Gastrocnemius medialis (tissue), 4 donors: ENCODE data around the gene SDC1. TPM values are rescaled to one million over a fixed set of nuclear protein-coding genes. Genes with fewer than 3 reads are reported as not detected.

Experiments used
- ATAC-seq, 2 donors: fragments of 150-250 bp; one replicate each; pipeline ENCODE4 v1.9.1; 2016
- DNase-seq, 2 donors: peaks; one replicate each; pipeline ENCODE4 v3.0.0-alpha.2; 2019
- H3K27ac ChIP-seq, 4 donors: fragments of 200-600 bp; sonication (generic); 1 replicate in 1 of 4; 2 replicates in 3 of 4; pipeline ENCODE4 v1.5.1; 2016 to 2018; ENCODE audit warnings: mild to moderate bottlenecking in 2 of 4, moderate library complexity in 1 of 4
- H3K27me3 ChIP-seq, 3 donors: fragments of 200-600 bp; sonication (generic) in 2 of 3; 1 replicate in 1 of 3; 2 replicates in 2 of 3; pipeline versions ENCODE4 v1.5.1 to v1.6.0; 2016 to 2019; ENCODE audit warnings: mild to moderate bottlenecking in 1 of 3, moderate library complexity in 1 of 3
- H3K36me3 ChIP-seq, 2 donors: fragments of 200-600 bp; sonication (generic) in 1 of 2; one replicate each; pipeline ENCODE4 v1.5.1; 2017 to 2018
- H3K4me1 ChIP-seq, 2 donors: fragments of 200-600 bp; sonication (generic) in 1 of 2; one replicate each; pipeline ENCODE4 v1.5.1; 2016 to 2017; ENCODE audit warnings: mild to moderate bottlenecking in 2 of 2
- H3K4me3 ChIP-seq, 4 donors: fragments of 200-600 bp; sonication (generic) in 3 of 4; 1 replicate in 1 of 4; 2 replicates in 3 of 4; pipeline ENCODE4 v1.5.1; 2016 to 2019; ENCODE audit warnings: mild to moderate bottlenecking in 2 of 4
- H3K9me3 ChIP-seq, 3 donors: fragments of 200-600 bp; sonication (generic) in 2 of 3; 1 replicate in 1 of 3; 2 replicates in 2 of 3; pipeline ENCODE4 v1.5.1; 2016 to 2019
- POLR2A ChIP-seq, 2 donors: fragments of 450-650 bp; IDR thresholded peaks; one replicate each; pipeline ENCODE4 v1.6.1; 2017; ENCODE audit warnings: antibody characterized with exemption in 2 of 2, mild to moderate bottlenecking in 2 of 2, moderate library complexity in 2 of 2
- in situ Hi-C, 4 donors: fragments of 200-750 bp; cut with MboI; loops; one replicate each; pipeline versions ENCODE4 v1.15.0 to v1.8.0; 2017; ENCODE audit warnings: low sequenced_read_pairs in 4 of 4
- intact Hi-C: fragments of 100-400 bp; cut with DNase I; formaldehyde crosslinking; loops from one replicate; pipeline ENCODE4 v1.15.1; 2023; ENCODE audit warnings: low total_unique reads
- total RNA-seq, 4 donors: library from RNA; depleted of rRNA; stranded (reverse); fragments of >200 nt; gene quantifications; one replicate each; pipeline versions ENCODE4 v1.1.0 to v1.2.3, GENCODE V29; 2016
- TF ChIP-seq, protein P1 (sequence below), 5 experiments: fragments of 450-650 bp in 3 of 5; fragments of 200-600 bp in 2 of 5; sonication (generic) in 2 of 5; IDR thresholded peaks in 4 of 5; conservative IDR thresholded peaks in 1 of 5; 1 replicate in 4 of 5; 2 replicates in 1 of 5; pipeline ENCODE4 v1.5.1; 2016 to 2019; ENCODE audit warnings: antibody characterized with exemption in 5 of 5, mild to moderate bottlenecking in 3 of 5, moderate library complexity in 3 of 5

The SDC1 gene
- total RNA-seq, 4 donors from 2014 or later = 0.41 to 1.2 (median 1.2) TPM; not detected in 1

DNA sequence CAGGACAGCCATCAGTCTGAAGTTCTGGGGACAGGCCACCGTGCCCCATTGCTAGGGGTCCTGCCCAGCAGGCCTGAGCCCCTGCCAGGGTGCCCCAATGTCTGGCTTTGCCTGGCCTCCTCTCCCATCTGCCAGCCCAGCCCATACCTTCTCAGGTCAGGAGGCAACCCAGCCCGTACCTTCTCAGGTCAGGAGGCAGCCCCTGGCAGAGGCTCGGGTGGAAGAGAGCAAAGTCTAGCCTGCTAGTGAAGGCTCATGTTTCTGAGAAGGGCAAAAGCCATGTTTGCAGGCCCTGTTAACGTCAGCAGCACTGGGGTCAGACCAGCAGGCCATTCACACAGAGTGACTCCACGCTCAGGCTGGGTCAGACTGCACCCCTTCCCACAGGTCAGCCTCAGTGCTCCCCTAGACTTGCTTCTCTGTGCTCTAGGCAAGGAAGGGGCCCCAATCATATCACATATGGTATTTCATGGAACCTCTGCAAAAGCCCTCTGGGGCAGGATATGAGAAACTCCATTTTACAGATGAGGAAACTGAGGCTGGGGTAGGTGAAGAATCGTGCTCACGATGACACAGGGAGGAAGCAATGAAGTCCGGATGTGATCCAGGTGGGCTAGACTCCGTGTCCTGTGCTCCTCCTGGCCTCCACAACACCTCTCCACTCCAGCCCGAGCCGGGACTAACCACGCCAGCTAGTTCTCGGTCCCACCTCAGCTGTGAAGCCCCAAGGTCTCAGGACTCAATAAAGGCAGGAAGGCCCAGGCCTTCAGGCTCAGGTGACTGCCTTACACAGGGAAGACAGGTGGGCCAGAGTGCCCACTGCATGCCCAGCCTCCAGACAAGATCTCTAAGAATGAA, 9.5 kb downstream of the SDC1 start:
- no peak for DNase-seq

DNA sequence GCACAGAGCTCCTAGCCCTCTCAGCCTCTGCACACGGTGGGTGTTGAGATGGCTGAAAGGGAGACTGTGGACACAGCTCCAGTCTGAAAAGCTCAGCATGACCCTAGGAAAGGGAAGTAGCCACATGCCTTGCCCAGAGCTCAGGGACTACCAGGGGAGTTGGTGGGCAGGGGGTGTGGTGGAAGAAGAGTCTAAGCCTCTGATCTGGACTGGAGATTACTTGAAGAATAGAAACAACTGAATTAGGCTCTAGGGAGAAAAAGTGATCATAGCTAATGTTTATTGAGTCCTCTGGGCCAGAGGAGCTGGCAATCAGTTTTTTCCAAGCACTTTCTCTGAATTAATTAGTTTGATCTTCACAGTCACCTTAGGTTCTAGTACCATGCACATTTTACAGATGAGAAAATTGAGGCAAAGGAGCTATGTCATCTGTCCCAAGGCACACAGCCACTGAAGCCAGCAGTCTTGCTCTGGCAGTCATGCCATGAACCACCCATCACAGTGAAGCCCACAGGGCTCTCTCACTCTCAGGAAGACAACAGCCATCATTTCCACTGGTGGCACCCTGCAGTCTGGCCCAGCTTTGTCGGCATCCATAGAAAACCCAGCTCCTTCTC, 10.3 kb downstream of the SDC1 start:
- no peaks in the 10 kb centered on the region for H3K9me3 ChIP-seq
- H3K4me1 ChIP-seq = no peaks in the 10 kb centered on the region
- H3K27ac ChIP-seq = no peak overlapping the region
- ATAC-seq = no peak
- in situ Hi-C loops (no loop called here), intact Hi-C loops (no loop called here)
- TF ChIP-seq, protein P1, sequence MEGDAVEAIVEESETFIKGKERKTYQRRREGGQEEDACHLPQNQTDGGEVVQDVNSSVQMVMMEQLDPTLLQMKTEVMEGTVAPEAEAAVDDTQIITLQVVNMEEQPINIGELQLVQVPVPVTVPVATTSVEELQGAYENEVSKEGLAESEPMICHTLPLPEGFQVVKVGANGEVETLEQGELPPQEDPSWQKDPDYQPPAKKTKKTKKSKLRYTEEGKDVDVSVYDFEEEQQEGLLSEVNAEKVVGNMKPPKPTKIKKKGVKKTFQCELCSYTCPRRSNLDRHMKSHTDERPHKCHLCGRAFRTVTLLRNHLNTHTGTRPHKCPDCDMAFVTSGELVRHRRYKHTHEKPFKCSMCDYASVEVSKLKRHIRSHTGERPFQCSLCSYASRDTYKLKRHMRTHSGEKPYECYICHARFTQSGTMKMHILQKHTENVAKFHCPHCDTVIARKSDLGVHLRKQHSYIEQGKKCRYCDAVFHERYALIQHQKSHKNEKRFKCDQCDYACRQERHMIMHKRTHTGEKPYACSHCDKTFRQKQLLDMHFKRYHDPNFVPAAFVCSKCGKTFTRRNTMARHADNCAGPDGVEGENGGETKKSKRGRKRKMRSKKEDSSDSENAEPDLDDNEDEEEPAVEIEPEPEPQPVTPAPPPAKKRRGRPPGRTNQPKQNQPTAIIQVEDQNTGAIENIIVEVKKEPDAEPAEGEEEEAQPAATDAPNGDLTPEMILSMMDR (IDR thresholded peaks at IDR 0.05 in 4 of 5, conservative IDR thresholded peaks at IDR 0.05 in 1 of 5) = no peak
- no peak for TF ChIP-seq POLR2A (IDR thresholded peaks at IDR 0.05)
- H3K36me3 ChIP-seq = no peaks in the 10 kb centered on the region
- no peak for DNase-seq
- no peak overlapping the region for H3K4me3 ChIP-seq
- no peaks in the 10 kb centered on the region for H3K27me3 ChIP-seq

More for the DNA sequence above, 9.5 kb downstream of the SDC1 start:
- no peaks in the 10 kb centered on the region for H3K4me1 ChIP-seq
- H3K36me3 ChIP-seq = no peaks in the 10 kb centered on the region
- no peaks in the 10 kb centered on the region for H3K9me3 ChIP-seq
- in situ Hi-C loops (no loop called here), intact Hi-C loops (no loop called here)
- H3K27ac ChIP-seq = no peak overlapping the region
- TF ChIP-seq, protein P1 (IDR thresholded peaks at IDR 0.05 in 4 of 5, conservative IDR thresholded peaks at IDR 0.05 in 1 of 5) = no peak
- no peak for TF ChIP-seq POLR2A (IDR thresholded peaks at IDR 0.05)
- no peaks in the 10 kb centered on the region for H3K27me3 ChIP-seq
- no peak overlapping the region for H3K4me3 ChIP-seq
- ATAC-seq = no peak

DNA sequence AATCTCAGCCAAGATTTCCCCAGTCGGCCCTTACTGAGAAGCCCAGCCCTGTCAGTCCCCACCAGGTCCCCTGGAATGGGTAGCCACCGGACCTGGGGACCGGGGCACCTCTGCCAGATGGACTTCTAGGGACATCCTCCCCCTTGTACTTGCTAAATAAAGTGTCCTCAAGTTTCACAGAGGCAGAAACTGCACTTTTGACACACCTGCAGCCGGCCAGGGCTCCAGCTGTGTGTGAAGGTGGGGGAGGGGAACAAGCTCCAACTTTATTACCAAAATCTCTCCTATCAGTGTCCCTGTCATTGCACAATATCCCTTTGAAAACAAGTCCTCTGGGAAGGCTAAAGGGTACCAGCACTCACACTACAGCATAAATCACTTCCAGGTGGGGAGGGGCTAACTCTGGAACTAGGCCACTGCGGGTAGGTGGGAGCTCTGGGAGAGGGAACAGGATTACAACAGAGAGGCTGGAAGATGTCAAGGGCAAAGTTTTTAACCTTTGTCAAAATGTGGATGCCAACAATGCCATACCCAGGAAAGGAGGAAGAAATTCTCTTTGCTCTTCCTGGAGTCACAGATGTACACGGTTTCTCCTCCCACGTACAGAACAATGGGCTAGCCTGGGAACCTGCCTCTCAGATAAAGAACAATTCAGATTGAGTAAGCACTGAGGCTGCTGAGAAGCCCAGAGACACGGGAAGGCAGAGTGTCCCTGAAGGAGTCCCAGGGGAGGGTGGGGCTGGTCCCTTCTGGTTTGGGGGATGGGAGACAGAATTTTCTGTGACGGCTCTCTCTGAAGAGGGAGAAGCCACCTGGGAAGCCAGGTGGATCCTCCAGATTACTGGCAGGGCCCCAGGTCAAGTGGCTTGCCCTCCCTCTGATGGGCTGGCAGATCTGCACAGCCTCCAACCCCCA, 11.0 kb downstream of the SDC1 start:
- Histone ChIP-seq H3K4me1 (no peaks in the 10 kb centered on the region), H3K9me3 (no peaks in the 10 kb centered on the region), H3K36me3 (no peaks in the 10 kb centered on the region), H3K27ac (no peak overlapping the region), H3K27me3 (no peaks in the 10 kb centered on the region), H3K4me3 (no peak overlapping the region)
- in situ Hi-C loops = no loop called here
- DNase-seq (no peak), ATAC-seq (no peak)
- no peak for TF ChIP-seq POLR2A (IDR thresholded peaks at IDR 0.05)
- TF ChIP-seq, protein P1 (IDR thresholded peaks at IDR 0.05 in 4 of 5, conservative IDR thresholded peaks at IDR 0.05 in 1 of 5) = no peak
- intact Hi-C loops = no loop called here

DNA sequence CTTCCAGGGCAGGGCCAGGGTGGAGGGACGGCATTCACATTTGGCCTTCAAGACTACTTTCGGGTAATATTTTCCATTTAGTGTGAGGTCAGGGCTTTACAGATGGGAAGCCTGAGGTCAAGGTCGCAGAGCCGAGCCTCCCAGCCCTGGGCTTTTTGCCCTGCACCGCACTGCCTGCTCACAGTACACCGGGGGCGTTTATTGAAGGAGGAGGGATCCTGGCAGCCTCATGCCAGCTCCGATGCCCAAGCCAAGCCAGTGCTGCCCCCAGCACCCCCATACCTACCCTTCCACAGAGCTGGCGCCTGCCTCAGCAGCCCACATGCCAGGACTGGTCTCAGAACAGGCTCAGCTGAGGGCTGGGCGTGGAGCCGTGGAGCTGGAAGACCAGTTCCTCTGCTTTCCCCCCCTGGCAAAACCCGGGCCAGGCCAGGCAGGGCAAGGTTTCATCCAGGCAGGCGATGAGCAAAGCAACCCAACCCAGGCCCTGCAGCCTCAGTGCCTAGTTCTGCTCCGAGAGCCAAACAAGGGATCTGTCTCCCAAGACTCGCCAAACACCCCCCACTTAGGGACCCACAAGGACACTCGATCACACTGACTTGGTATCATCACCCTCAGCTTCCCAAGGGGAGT, 11.9 kb downstream of the SDC1 start:
- in situ Hi-C loops = no loop called here
- ATAC-seq (no peak), DNase-seq (no peak)
- H3K27ac ChIP-seq = no peak overlapping the region
- no peak for TF ChIP-seq POLR2A (IDR thresholded peaks at IDR 0.05)
- TF ChIP-seq, protein P1 (IDR thresholded peaks at IDR 0.05 in 4 of 5, conservative IDR thresholded peaks at IDR 0.05 in 1 of 5) = no peak
- no peaks in the 10 kb centered on the region for H3K36me3 ChIP-seq
- no peaks in the 10 kb centered on the region for H3K9me3 ChIP-seq
- no peaks in the 10 kb centered on the region for H3K27me3 ChIP-seq
- H3K4me3 ChIP-seq = no peak overlapping the region
- no peaks in the 10 kb centered on the region for H3K4me1 ChIP-seq
- intact Hi-C loops = no loop called here
